Thymus (tissue), 11 donors: ENCODE data around the gene CHST3. TPM values are rescaled to one million over a fixed set of nuclear protein-coding genes. Genes with fewer than 3 reads are reported as not detected.
"Not testable (repeated sequence)": the region's sequence is repeated elsewhere in the genome, so short reads cannot be mapped to it uniquely, and the experiment has no call there.

Experiments used
- DNase-seq, 9 donors: peaks; one replicate each; pipeline ENCODE4 v3.0.0-alpha.2; 2013; ENCODE audit warnings: low spot score in 9 of 9, low read depth in 6 of 9, missing footprints in 1 of 9
- H3K27ac ChIP-seq, 2 donors: one replicate each; pipeline ENCODE4 v1.5.1; 2013; ENCODE audit warnings: control low read depth in 1 of 2, low read depth in 1 of 2, low read length in 1 of 2, mild to moderate bottlenecking in 1 of 2, moderate library complexity in 1 of 2
- H3K27me3 ChIP-seq, 2 donors: one replicate each; pipeline ENCODE4 v1.5.1; 2013; ENCODE audit warnings: low read length in 1 of 2; ENCODE audit not compliant: control insufficient read depth in 2 of 2, insufficient read depth in 1 of 2
- H3K36me3 ChIP-seq, 2 donors: one replicate each; pipeline ENCODE4 v1.5.1; 2013; ENCODE audit warnings: low read length in 1 of 2, mild to moderate bottlenecking in 1 of 2, moderate library complexity in 1 of 2; ENCODE audit not compliant: control insufficient read depth in 2 of 2, insufficient read depth in 2 of 2
- H3K4me1 ChIP-seq, 2 donors: one replicate each; pipeline ENCODE4 v1.5.1; 2013; ENCODE audit warnings: low read length in 2 of 2; ENCODE audit not compliant: control insufficient read depth in 2 of 2, insufficient read depth in 2 of 2
- H3K4me3 ChIP-seq, 2 donors: one replicate each; pipeline ENCODE4 v1.5.1; 2013; ENCODE audit warnings: low read length in 2 of 2, control low read depth in 1 of 2, mild to moderate bottlenecking in 1 of 2
- H3K9me3 ChIP-seq, 2 donors: one replicate each; pipeline ENCODE4 v1.5.1; 2013; ENCODE audit warnings: low read length in 1 of 2, mild to moderate bottlenecking in 1 of 2; ENCODE audit not compliant: control insufficient read depth in 2 of 2, insufficient read depth in 1 of 2
- WGBS: extraction: QIAGEN DNeasy Blood & Tissue Kit; methylation state at CpG from one replicate; pipeline ENCODE4 v1.1.7; 2013; 5-methylcytosine and 5-hydroxymethylcytosine counted together
- polyA plus RNA-seq: library from polyadenylated mRNA; stranded (reverse); fragments of 200-250 nt; gene quantifications from one replicate; pipeline ENCODE4 v1.2.3, GENCODE V29; 2013
- total RNA-seq: library from RNA; stranded (reverse); fragments of 120-200 nt; gene quantifications from one replicate; pipeline ENCODE4 v1.2.4, GENCODE V29; 2013
- donor health status: healthy.

CHST3 gene
- total and polyA plus RNA-seq, 2 donors = 2.5 to 5.9 TPM

DNA sequence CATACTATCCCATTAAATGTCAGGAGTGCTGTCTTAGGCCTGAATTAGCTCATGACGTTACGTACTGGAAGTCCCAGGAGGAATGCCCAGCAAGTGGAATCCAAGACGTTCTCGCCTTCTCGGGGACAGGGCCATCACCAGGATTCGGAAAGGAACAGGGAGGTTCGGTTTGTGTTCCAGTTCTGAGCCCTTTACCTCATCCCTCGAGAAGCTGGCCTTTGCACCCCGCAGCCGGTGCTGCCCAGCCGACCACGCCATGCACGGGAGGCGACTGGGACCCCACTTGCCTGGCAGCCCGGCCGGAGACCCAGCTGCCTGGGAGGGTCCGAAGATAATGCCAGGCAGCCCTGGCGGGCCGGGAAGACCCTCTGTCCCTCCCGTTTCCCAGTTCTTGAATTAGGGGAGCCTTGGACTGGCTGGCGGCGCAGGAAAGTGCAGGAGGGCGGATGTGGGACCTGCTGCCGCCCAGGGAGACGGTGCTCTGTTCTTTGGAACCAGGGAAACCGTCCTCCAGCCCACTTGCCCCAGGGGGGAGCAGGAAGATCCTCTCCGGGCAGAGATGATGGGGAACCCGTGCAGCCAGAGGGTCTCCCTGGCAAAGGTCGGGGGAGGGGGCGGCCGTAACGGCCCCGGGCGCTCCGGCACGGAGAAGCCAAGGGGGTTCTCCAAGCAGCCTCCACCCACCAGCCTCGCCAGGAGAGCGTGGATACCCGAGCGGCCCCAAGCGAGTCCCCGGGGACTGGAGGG lies 671 bp upstream of the CHST3 start:
- DNase-seq = no peak

DNA sequence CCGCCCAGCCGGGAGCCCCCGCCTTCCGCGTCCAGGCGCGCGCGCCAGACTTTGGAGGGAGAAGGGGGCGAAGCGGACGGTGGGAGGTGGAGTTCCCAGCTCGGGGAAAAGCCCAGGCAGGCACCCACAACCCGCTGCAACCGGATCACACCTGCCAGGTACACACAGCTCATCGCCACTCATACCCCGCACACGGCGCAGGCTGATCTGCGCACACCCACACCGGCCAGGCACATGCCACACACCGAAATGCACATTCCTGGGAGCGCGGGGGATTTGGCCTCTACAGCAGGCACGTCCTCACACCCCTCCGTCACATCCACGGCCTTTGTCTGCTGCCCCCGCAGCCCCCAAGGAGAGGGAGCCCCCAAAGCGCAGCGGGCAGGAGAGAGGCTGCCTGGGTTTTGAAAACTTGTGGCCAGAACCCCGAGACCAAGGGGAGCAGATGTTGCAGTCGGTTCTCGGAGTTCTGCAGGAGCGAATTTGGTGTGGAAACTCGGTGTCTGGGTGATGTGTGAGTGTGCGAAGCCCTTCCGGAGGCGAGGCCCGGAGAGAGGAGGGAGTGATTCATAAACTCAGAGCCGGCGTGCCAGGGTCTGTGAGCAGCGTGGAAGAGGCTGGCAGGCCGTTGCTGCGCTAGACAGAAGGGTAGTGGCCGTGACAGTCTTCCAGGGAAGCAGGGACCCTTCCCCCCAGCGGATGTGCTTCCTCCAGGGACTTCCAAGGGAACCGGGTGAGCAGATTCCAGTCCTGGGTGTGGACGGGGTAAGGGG lies 734 bp downstream of the CHST3 start:
- peaks cover 1 to 29% of the 10 kb centered on the region in 2 donors for H3K9me3 ChIP-seq
- no peak for DNase-seq
- H3K36me3 ChIP-seq = no peaks in the 10 kb centered on the region
- peaks cover 10 to 12% of the 10 kb centered on the region in 2 donors for H3K4me1 ChIP-seq
- peak overlapping the region; percentile 14 to 48 for H3K4me3 ChIP-seq
- H3K27ac ChIP-seq = peak overlapping the region; percentile 13 to 74
- H3K27me3 ChIP-seq = peaks cover 42 to 71% of the 10 kb centered on the region in 2 donors
- 10% methylated on average over 48 of the region's 48 CpGs for WGBS

More for the DNA sequence above, 671 bp upstream of the CHST3 start:
- WGBS = 34% methylated on average over 42 of the region's 42 CpGs
- no peaks in the 10 kb centered on the region for H3K36me3 ChIP-seq
- peaks cover 9 to 10% of the 10 kb centered on the region in 2 donors for H3K4me1 ChIP-seq
- peaks cover 1 to 29% of the 10 kb centered on the region in 2 donors for H3K9me3 ChIP-seq
- peaks cover 44 to 73% of the 10 kb centered on the region in 2 donors for H3K27me3 ChIP-seq
- H3K4me3 ChIP-seq = peak overlapping the region; percentile 24 to 48
- H3K27ac ChIP-seq = peak overlapping the region; percentile 53 to 74

DNA sequence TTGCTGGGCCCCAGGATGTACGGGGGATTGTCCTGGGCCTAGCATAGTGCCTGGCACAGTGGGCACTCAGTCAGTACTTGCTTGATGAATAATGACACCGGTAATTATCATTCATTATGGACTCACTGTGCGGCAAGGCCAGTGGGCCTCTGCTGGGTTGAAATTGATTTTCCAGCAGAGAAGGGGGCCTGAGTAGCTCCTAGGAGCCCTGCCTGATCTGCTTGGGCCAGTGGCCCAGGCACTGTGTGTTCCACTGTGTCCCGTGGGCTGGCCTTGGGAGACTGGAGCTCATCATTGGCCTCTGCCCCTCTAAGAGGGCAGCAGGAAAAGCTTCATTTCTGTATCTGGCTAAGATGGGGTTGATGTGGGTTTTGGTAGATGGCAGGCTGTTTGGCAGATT lies 1.4 kb downstream of the CHST3 start:
- Histone ChIP-seq H3K36me3 (no peaks in the 10 kb centered on the region), H3K27me3 (peaks cover 42 to 75% of the 10 kb centered on the region in 2 donors), H3K4me1 (peaks cover 10 to 13% of the 10 kb centered on the region in 2 donors), H3K4me3 (peak overlapping the region in 1 of 2 donors; percentile 14), H3K9me3 (peaks cover 1 to 29% of the 10 kb centered on the region in 2 donors), H3K27ac (peak overlapping the region; percentile 13 to 40)
- WGBS = 90% methylated on average over 4 of the region's 4 CpGs
- no peak for DNase-seq

DNA sequence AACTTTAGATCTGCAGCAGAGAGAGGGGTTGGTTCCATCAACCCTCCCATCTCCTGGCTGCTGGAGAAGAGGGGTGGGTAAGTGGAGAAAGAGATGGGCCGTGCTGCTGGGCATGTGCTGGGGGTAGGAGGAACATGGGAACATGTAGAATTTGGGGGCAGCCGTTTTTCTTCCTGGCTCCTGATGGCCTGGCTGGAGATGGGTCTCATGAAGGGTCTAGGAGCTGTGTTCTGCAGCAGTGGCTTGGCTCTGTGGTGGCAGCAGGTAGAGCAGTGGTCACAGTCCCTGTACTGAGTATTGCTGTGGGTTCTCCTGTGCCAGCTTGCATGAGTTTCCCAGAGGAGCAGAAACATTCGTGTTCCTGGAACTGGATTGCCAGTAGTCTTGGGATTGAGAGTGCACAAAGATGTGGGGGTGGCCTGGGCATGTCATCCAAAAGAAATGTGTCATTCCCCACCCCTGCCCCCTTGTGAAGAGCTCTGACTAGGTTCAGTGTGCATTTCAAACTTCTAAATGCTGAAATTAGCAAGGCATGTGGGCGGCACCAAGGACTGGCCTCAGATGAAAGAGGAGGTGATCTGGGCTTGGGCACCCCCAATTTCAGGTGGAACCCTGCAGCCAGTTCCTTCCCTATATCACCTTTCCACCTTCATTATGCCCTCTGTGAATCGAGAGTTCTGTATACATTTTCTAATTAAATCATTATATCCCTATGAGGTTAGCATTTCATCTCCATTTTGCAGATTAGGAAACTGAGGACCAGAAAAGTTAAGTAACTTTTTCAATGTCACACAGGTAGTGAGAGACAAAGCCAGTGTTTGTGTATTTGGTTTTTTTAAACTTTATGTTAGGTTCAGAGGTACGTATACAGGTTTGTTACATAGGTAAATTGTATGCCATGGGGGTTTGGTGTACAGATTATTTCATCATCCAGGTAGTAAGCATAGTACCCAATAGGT lies 2.1 kb downstream of the CHST3 start:
- no peak for DNase-seq
- no peaks in the 10 kb centered on the region for H3K36me3 ChIP-seq
- peaks cover 1 to 29% of the 10 kb centered on the region in 2 donors for H3K9me3 ChIP-seq
- H3K4me1 ChIP-seq = peaks cover 10 to 13% of the 10 kb centered on the region in 2 donors
- peaks cover 42 to 73% of the 10 kb centered on the region in 2 donors for H3K27me3 ChIP-seq
- H3K27ac ChIP-seq = no peak overlapping the region
- H3K4me3 ChIP-seq = peak overlapping the region in 1 of 2 donors; percentile 14
- WGBS = 93% methylated on average over 6 of the region's 6 CpGs

DNA sequence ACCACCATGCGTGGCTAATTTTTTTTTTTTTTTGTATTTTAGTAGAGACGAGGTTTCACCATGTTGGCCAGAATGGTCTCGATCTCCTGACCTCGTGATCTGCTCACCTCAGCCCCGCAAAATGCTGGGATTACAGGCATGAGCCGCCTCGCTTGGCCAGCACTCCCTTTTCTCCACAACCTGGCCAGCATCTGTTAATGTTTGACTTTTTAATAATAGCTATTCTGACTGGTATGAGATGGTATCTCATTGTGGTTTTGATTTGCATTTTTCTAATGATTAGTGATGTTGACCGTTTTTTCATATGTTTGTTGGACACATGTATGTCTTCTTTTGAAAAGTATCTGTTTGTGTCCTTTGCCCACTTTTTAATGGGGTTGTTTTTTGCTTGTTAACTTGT lies 3.8 kb downstream of the CHST3 start:
- not testable (repeated sequence) for DNase-seq, H3K4me3 ChIP-seq
- 93% methylated on average over 8 of the region's 8 CpGs for WGBS

DNA sequence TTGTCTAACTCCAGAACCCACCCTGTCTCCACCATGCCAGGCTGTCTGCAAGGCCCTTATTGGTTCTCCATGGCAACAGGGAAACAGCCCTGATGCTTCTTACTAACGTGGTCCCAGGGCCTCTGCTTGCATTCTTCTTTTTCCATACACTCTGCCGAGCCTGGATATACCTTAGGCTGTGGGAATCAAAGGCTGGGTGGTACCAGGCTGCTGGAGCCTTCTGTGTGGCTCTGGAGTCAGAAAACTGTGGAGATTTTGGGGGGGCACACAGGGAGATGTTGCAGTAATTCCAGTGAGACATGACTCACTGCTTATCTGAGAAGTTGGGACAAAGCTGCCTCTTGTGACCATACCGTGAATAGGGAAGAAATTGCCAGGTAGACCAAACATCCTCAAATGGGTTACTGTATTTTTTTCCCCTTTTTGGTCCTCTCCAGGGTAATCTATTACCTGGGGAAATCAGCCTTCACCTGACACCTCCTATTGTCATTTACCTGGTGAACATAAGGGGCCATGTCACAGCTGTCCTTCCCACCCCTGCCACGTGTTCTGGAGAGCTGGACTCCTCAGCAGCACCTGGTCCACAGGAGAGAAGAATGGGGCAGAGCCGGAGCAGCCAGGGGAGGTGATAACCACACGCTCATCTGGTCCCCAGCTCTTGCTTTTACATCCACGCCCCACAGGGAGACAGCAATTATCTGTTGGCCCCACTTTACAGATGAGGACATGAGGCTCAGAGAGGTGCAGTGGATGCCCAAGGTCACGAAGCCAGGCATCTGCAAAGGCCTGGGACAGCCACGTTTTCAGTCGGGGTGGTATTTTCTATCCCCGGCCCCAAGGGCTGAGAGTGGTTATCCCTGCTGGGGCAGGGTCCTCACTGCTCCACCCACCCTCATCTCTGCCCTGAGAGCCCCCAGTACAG lies 4.6 kb downstream of the CHST3 start:
- no peaks in the 10 kb centered on the region for H3K36me3 ChIP-seq
- H3K4me1 ChIP-seq = peaks cover 10 to 12% of the 10 kb centered on the region in 2 donors
- H3K27ac ChIP-seq = no peak overlapping the region
- peaks cover 23 to 48% of the 10 kb centered on the region in 2 donors for H3K27me3 ChIP-seq
- H3K4me3 ChIP-seq = no peak overlapping the region
- WGBS = 87% methylated on average over 11 of the region's 11 CpGs
- peaks cover 0 to 13% of the 10 kb centered on the region in 2 donors for H3K9me3 ChIP-seq
- no peak for DNase-seq

More for the DNA sequence above, 3.8 kb downstream of the CHST3 start:
- Histone ChIP-seq H3K9me3 (peaks cover 1 to 21% of the 10 kb centered on the region in 2 donors), H3K4me1 (peaks cover 10 to 13% of the 10 kb centered on the region in 2 donors), H3K27me3 (peaks cover 32 to 56% of the 10 kb centered on the region in 2 donors)
- H3K27ac ChIP-seq, H3K36me3 ChIP-seq: not testable (repeated sequence)

DNA sequence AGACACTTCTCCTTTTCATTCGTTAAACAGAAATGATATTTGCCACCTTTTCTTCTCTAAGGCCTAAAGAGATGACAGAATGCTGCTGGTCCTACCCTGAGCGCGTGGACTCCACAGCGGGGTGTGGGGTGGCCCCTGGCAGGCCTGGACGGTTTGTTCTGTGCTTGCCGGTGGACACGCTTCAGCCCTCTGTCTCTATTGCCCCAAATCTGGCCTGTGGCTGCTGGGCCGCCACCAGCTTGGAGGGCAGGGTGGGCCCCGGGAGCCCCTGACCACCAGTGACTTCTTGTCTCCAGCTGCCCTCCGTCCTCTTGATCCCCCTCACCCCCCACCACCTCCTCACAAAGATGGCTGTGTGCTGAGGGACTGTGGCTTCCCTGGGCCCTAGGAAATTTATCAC lies 5.7 kb downstream of the CHST3 start:
- Histone ChIP-seq H3K27me3 (peaks cover 12 to 38% of the 10 kb centered on the region in 2 donors), H3K27ac (peak overlapping the region; percentile 17 to 25), H3K36me3 (no peaks in the 10 kb centered on the region), H3K4me3 (no peak overlapping the region), H3K4me1 (peaks cover 8 to 14% of the 10 kb centered on the region in 2 donors), H3K9me3 (peaks cover 0 to 6% of the 10 kb centered on the region in 2 donors)
- WGBS = 95% methylated on average over 10 of the region's 10 CpGs
- DNase-seq = no peak

DNA sequence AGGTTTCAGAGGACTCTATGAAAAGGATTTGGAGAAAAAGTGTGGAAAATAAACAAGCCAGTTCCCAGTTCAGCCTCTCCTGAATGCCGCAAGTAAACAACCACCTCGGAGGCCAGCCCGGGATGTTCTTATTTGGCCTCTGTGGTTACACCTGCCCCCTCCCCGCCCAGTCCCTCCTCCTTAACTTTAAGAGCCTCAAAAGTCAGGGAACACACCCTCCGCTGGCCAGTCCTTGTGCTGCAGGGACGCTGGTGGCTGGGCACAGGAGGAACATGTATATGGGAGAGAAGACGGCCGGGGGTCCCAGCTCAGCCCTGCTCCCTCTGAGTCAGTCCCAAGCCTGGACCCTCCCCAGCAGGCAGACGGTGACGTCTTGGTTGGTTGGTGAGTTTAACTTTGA lies 6.1 kb downstream of the CHST3 start:
- peak overlapping the region in 1 of 2 donors; percentile 17 for H3K27ac ChIP-seq
- no peaks in the 10 kb centered on the region for H3K36me3 ChIP-seq
- 78% methylated on average over 10 of the region's 10 CpGs for WGBS
- no peak for DNase-seq
- peaks cover 8 to 34% of the 10 kb centered on the region in 2 donors for H3K27me3 ChIP-seq
- H3K4me3 ChIP-seq = no peak overlapping the region
- H3K4me1 ChIP-seq = peaks cover 7 to 14% of the 10 kb centered on the region in 2 donors
- H3K9me3 ChIP-seq = peaks cover 0 to 6% of the 10 kb centered on the region in 2 donors
